PC-3 (cell line): ENCODE results near the gene CFAP97D1. TPM values are rescaled to one million over a fixed set of nuclear protein-coding genes. Genes with fewer than 3 reads are reported as not detected.
A peak's percentile ranks its signal among the peaks of the same experiment; 100 is the strongest.
"Not testable (repeated sequence)": the region's sequence is repeated elsewhere in the genome, so short reads cannot be mapped to it uniquely, and the experiment has no call there.

Experiments
- ATAC-seq: fragments of 200-7000 bp; cut with Tn5 transposase; 2 replicates; pipeline ENCODE4 v1.9.1; 2020; ENCODE audit warnings: mild to moderate bottlenecking, moderate library complexity
- BruUV-seq: library from RNA; stranded (reverse); fragments of 400-500 nt; replicated peaks from 2 replicates; lab custom pipeline; 2021; lab: Mats Ljungman, UMichigan
- CTCF ChIA-PET: fragments of 300-600 bp; sonication (Branson Sonifier 250); formaldehyde crosslinking; loops from one replicate; lab custom pipeline; 2022; ENCODE audit warnings: antibody characterized with exemption; lab: Charles Lee
- POLR2A ChIA-PET: fragments of 300-600 bp; sonication (Branson Sonifier 250); formaldehyde crosslinking; loops from one replicate; lab custom pipeline; 2022; ENCODE audit warnings: antibody characterized with exemption; ENCODE audit not compliant: unreplicated experiment; lab: Charles Lee
- DNase-seq: peaks from one replicate; pipeline ENCODE4 v3.0.0-alpha.2; 2015
- H2AFZ ChIP-seq: fragments of 300-600 bp; sonication (generic); 2 replicates; pipeline ENCODE4 v1.6.0; 2016; ENCODE audit warnings: antibody characterized with exemption, low read length
- H3F3A ChIP-seq: fragments of 300-600 bp; sonication (generic); one replicate; pipeline ENCODE4 v1.6.0; 2017; ENCODE audit warnings: antibody characterized with exemption, low read length, control low read depth, mild to moderate bottlenecking; ENCODE audit not compliant: unreplicated experiment
- H3K27ac ChIP-seq: fragments of 300-600 bp; sonication (generic); 2 replicates; pipeline ENCODE4 v1.5.1; 2016; ENCODE audit warnings: mild to moderate bottlenecking, low read length
- H3K27me3 ChIP-seq: fragments of 300-600 bp; sonication (generic); 2 replicates; pipeline ENCODE4 v1.6.1; 2016; ENCODE audit warnings: low read length, mixed read lengths
- H3K36me3 ChIP-seq: fragments of 300-600 bp; sonication (generic); 2 replicates; pipeline ENCODE4 v1.6.1; 2016; ENCODE audit warnings: low read depth, mixed run types, low read length, mixed read lengths
- H3K4me1 ChIP-seq: fragments of 300-600 bp; sonication (generic); 2 replicates; pipeline ENCODE4 v1.5.1; 2016; ENCODE audit warnings: low read length; ENCODE audit not compliant: insufficient read depth
- H3K4me2 ChIP-seq: fragments of 300-600 bp; sonication (generic); 2 replicates; pipeline ENCODE4 v1.6.0; 2016; ENCODE audit warnings: low read length
- H3K4me3 ChIP-seq: fragments of 300-600 bp; sonication (generic); 2 replicates; pipeline ENCODE4 v1.5.1; 2016; ENCODE audit warnings: mild to moderate bottlenecking, low read length, mixed read lengths
- H3K79me2 ChIP-seq: fragments of 300-600 bp; sonication (generic); 2 replicates; pipeline ENCODE4 v1.6.1; 2017; ENCODE audit warnings: low read length, mixed read lengths
- H3K9ac ChIP-seq: fragments of 300-600 bp; sonication (generic); 2 replicates; pipeline ENCODE4 v1.6.0; 2016; ENCODE audit warnings: mild to moderate bottlenecking, low read length
- H3K9me2 ChIP-seq: fragments of 300-600 bp; sonication (generic); replicated peaks from 2 replicates; pipeline ENCODE4 v1.6.1; 2016; ENCODE audit warnings: mixed run types, low read length, mixed read lengths
- H3K9me3 ChIP-seq: fragments of 300-600 bp; sonication (generic); 2 replicates; pipeline ENCODE4 v1.6.1; 2016; ENCODE audit warnings: low read length, mixed read lengths
- H4K20me1 ChIP-seq: fragments of 300-600 bp; sonication (generic); 2 replicates; pipeline ENCODE4 v1.6.1; 2016; ENCODE audit warnings: low read length, mixed read lengths
- CTCF ChIP-seq: fragments of 300-600 bp; sonication (generic); conservative IDR thresholded peaks from 2 replicates; pipeline ENCODE4 v1.5.1; 2017; ENCODE audit warnings: antibody characterized with exemption, low read depth, mild to moderate bottlenecking, low read length
- EZH2 ChIP-seq: fragments of 300-600 bp; sonication (generic); IDR thresholded peaks from one replicate; pipeline ENCODE4 v1.6.1; 2017; ENCODE audit warnings: antibody characterized with exemption, mild to moderate bottlenecking, low read length; ENCODE audit not compliant: unreplicated experiment
- EZH2phosphoT487 ChIP-seq: fragments of 300-600 bp; sonication (generic); IDR thresholded peaks from 2 replicates; pipeline ENCODE4 v1.6.1; 2018; ENCODE audit warnings: mild to moderate bottlenecking, antibody characterized with exemption, low read length, borderline replicate concordance
- intact Hi-C: fragments of 100-400 bp; cut with micrococcal nuclease; formaldehyde crosslinking; loops from 2 replicates; pipeline ENCODE4 v1.9.0; 2023
- total RNA-seq: library from RNA; depleted of rRNA; stranded (reverse); fragments of >200 nt; gene quantifications from 2 replicates; pipeline ENCODE4 v1.2.3, GENCODE V29; 2014

CFAP97D1 gene
- total RNA-seq, 1 experiment from 2014 or later = 0.29 TPM

GRCh38 chr17:43789482-43789881 lies 9.2 kb downstream of the CFAP97D1 start:
- no peak for DNase-seq
- Histone ChIP-seq H2AFZ (no peak overlapping the region), H3K4me1 (peaks cover 10% of the 10 kb centered on the region), H3K4me2 (no peak overlapping the region), H3K36me3 (no peaks in the 10 kb centered on the region), H3K4me3 (no peak overlapping the region), H3K9ac (no peak overlapping the region), H3F3A (no peaks in the 10 kb centered on the region), H3K27ac (no peak overlapping the region), H3K27me3 (no peaks in the 10 kb centered on the region), H4K20me1 (no peaks in the 10 kb centered on the region), H3K79me2 (no peaks in the 10 kb centered on the region), H3K9me2 (no peaks in the 10 kb centered on the region), H3K9me3 (no peaks in the 10 kb centered on the region)
- TF ChIP-seq EZH2phosphoT487 (no peak), EZH2 (no peak), CTCF (no peak)
- ChIA-PET POLR2A (no interaction called here), CTCF (interaction anchor here (0.7 to 1.9 kb wide), 2 partner anchors 15 to 57 kb away, joined by 3 to 31 read pairs; partner anchors contain the start of gene CD300LG)
- intact Hi-C loops = no loop called here
- ATAC-seq = no peak
- BruUV-seq = no TSS peak

GRCh38 chr17:43790311-43790940 lies 10.2 kb downstream of the CFAP97D1 start:
- TF ChIP-seq EZH2 (no peak), CTCF (peak; percentile 51)
- ChIA-PET POLR2A (no interaction called here), CTCF (interaction anchor here (0.6 to 1.9 kb wide), 2 partner anchors 53 to 56 kb away, joined by 5 to 31 read pairs; partner anchors contain the start of gene CD300LG)
- H3K9me2 ChIP-seq = no peaks in the 10 kb centered on the region
- peak; percentile 72 for ATAC-seq
- H2AFZ ChIP-seq = no peak overlapping the region
- no peaks in the 10 kb centered on the region for H3K9me3 ChIP-seq
- no peak overlapping the region for H3K4me2 ChIP-seq
- H3K27ac ChIP-seq = no peak overlapping the region
- no peaks in the 10 kb centered on the region for H3F3A ChIP-seq
- H3K27me3 ChIP-seq = no peaks in the 10 kb centered on the region
- intact Hi-C loops = loop anchor here (1.0 kb wide), 1 partner anchor 56 kb away; no protein-coding TSS in a partner anchor
- H3K4me3 ChIP-seq = no peak overlapping the region
- no peak overlapping the region for H3K9ac ChIP-seq
- H3K36me3 ChIP-seq = no peaks in the 10 kb centered on the region
- BruUV-seq = no TSS peak
- H3K79me2 ChIP-seq = no peaks in the 10 kb centered on the region
- no peaks in the 10 kb centered on the region for H4K20me1 ChIP-seq
- peak; percentile 24 for DNase-seq
- peaks cover 4% of the 10 kb centered on the region; the same call in 1 of the 2 replicates for H3K4me1 ChIP-seq

- H2AFZ ChIP-seq = 0 out of 2 replicates have a peak overlapping the region, but pooled peaks have one; percentile 23
- ChIA-PET CTCF (interaction anchor here (1.4 kb wide), 1 partner anchor 55 kb away, joined by 10 read pairs; no protein-coding TSS in a partner anchor), POLR2A (no interaction called here)
- no peaks in the 10 kb centered on the region for H3K9me2 ChIP-seq
- no peaks in the 10 kb centered on the region for H3F3A ChIP-seq
- intact Hi-C loops = no loop called here
- no peaks in the 10 kb centered on the region for H3K79me2 ChIP-seq
- H4K20me1 ChIP-seq = no peaks in the 10 kb centered on the region
- H3K4me2 ChIP-seq = peak overlapping the region; percentile 11; the same call in 1 of the 2 replicates
- H3K4me1 ChIP-seq = peaks cover 4% of the 10 kb centered on the region; the same call in 1 of the 2 replicates
- H3K36me3 ChIP-seq = no peaks in the 10 kb centered on the region
- DNase-seq (peak; percentile 84), ATAC-seq (peak; percentile 74)
- no peak overlapping the region for H3K4me3 ChIP-seq
- no peaks in the 10 kb centered on the region for H3K27me3 ChIP-seq
- TF ChIP-seq CTCF (no peak), EZH2 (no peak), EZH2phosphoT487 (no peak)
- BruUV-seq = no TSS peak
- H3K9me3 ChIP-seq = no peaks in the 10 kb centered on the region
- no peak overlapping the region for H3K9ac ChIP-seq
- no peak overlapping the region for H3K27ac ChIP-seq
Measured at GRCh38 chr17:43791589-43791988, 11.4 kb downstream of the CFAP97D1 start.

- CTCF ChIA-PET, intact Hi-C loops: not testable (repeated sequence)
Measured at GRCh38 chr17:43792668-43793067, 12.4 kb downstream of the CFAP97D1 start.

More at GRCh38 chr17:43792668-43793067, 12.4 kb downstream of the CFAP97D1 start:
- H3K4me2 ChIP-seq, DNase-seq, H3K27ac ChIP-seq, BruUV-seq, H3K36me3 ChIP-seq, POLR2A ChIA-PET, H2AFZ ChIP-seq, H3K79me2 ChIP-seq, H3K4me3 ChIP-seq, ATAC-seq, H3K27me3 ChIP-seq, H3K9ac ChIP-seq, H3K9me2 ChIP-seq, H3K9me3 ChIP-seq, H3F3A ChIP-seq, H3K4me1 ChIP-seq, H4K20me1 ChIP-seq: not testable (repeated sequence)
